HL-60 (cell line): ENCODE measurements around the gene CD109.

Experiments
- POLR2AphosphoS5 ChIP-seq: IDR thresholded peaks from 2 replicates; pipeline ENCODE4 v1.6.1; 2012; ENCODE audit warnings: low read depth
- TF ChIP-seq, protein P1 (sequence below): IDR thresholded peaks from one replicate; pipeline ENCODE4 v1.5.1; 2011; ENCODE audit warnings: low read length, control low read depth, inconsistent platforms; ENCODE audit not compliant: insufficient read depth

DNA sequence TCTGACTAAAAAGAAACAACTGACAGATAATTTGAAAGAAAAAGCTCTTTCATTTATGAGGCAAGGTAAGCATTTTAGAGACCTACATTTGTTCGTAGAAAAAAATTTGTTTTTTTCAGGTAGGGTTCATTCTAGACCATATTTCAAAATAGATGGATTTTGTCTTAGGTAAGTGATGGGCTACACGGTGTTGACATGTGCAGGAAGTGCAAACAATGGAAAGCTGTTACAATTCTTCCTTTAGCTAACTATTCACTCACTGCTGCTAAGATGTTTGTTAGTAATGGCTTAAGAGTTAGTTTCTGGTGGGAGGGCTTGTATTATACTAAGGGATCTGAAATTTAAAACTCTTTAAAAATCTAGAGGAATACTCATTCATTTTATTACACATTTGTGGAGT, 96.7 kb downstream of the CD109 start:
- TF ChIP-seq, protein P1, sequence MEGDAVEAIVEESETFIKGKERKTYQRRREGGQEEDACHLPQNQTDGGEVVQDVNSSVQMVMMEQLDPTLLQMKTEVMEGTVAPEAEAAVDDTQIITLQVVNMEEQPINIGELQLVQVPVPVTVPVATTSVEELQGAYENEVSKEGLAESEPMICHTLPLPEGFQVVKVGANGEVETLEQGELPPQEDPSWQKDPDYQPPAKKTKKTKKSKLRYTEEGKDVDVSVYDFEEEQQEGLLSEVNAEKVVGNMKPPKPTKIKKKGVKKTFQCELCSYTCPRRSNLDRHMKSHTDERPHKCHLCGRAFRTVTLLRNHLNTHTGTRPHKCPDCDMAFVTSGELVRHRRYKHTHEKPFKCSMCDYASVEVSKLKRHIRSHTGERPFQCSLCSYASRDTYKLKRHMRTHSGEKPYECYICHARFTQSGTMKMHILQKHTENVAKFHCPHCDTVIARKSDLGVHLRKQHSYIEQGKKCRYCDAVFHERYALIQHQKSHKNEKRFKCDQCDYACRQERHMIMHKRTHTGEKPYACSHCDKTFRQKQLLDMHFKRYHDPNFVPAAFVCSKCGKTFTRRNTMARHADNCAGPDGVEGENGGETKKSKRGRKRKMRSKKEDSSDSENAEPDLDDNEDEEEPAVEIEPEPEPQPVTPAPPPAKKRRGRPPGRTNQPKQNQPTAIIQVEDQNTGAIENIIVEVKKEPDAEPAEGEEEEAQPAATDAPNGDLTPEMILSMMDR = no peak
- TF ChIP-seq POLR2AphosphoS5 = no peak
